ENCODE measurements around the gene ABL2.

ABL2 gene

DNA sequence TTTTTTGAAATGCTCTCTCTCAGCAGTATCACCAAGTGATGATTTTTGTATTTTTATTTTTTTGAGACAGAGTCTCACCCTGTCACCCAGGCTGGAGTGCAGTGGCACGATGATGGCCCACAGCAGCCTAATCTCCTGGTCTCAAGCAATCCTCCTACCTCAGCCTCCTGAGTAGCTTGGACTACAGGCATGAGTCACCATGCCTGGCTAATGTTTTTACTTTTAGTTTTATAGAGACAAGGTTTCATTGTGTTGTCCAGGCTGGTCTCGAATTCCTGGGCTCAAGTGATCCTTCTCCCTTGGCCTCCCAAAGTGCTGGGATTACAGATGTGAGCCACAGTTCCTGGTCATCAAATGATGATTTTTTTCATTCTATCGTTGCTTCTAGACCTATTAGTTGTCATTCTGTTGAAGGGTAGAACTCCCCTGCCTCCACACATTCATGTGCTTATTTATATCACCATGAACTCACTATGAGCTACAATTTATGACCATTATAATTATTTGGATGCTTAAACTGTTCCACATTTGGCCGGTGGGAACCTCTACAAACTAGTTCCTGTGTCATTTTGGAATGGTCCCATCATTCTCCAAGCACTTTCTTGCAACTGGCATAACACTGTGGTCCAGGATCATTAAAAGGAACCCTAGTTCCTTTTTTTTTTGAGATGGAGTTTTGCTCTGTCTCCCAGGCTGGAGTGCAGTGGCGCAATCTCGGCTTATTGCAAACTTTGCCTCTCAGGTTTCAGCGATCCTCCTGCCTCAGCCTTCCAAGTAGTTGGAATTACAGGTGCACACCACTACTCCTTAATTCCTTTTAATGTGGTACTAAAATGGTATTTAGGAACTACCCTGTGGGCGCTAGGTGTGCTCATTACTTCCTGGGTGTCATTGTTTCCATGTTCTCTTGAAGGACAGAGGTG is 167.9 kb downstream of the ABL2 start:
- Mint-ChIP-seq H3K36me3 (ENCODE audit: insufficient read depth) (peaks cover 17% of the 10 kb centered on the region), H3K4me3 (no peak overlapping the region), H3K27me3 (no peaks in the 10 kb centered on the region), H3K4me1 (no peaks in the 10 kb centered on the region), H3K9me3 (no peaks in the 10 kb centered on the region), H3K27ac (ENCODE audit: low read depth) (no peak overlapping the region)
- DNase-seq (ENCODE audit: low spot score in 2 of 2) (no peak), ATAC-seq (replicated peaks; ENCODE audit: extremely low read depth, poor library complexity, severe bottlenecking) (no peak)

DNA sequence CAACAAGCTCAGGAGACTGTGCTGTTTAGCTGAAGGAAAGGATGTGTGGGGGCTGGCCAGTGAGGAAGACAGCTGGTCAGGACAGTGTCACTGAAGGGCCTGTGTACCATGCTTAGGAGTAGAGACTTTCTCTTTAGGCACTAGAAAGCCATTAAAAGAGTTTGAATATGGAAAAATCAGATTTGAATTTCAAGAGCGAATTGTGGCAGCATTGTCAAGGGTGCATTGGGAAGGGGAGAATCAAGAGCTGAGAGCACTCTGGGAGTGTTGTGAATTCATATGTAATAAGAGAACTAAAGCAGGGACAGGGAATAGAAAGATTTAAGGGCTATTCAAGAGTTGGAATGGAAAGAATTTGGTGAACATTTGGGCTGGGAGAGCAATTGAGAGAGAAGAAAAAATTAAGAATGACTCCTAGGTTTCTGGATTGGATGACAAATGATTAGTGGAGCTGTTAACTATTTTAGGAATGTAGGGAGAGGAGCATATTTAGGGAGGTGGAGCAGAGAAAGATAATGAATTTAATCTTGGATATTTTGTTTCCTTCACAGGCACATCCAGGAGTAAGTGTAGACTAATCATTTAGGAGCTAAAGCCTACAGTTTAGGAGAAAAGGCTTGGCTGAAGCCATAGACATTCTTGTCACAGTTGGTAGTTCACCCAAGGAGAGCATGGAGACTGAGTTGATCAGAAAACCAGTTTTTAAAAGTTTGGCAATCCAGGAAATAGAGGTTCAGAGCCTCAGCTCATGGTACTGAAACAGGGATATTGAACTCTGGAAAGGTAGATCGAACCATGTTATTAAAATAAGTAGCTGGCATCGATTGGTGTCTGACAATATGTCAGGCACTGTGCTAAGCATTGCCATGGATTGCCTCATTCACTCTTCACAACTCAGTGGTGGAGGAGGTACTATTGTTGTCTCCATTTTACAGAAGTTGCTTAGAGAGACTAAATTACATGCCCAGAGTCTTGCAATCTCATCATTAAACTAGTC is 170.7 kb downstream of the ABL2 start:
- Mint-ChIP-seq H3K4me1 (no peaks in the 10 kb centered on the region), H3K27ac (ENCODE audit: low read depth) (no peak overlapping the region), H3K9me3 (no peaks in the 10 kb centered on the region), H3K36me3 (ENCODE audit: insufficient read depth) (peaks cover 13% of the 10 kb centered on the region), H3K27me3 (no peaks in the 10 kb centered on the region), H3K4me3 (no peak overlapping the region)
- no peak for DNase-seq (ENCODE audit: low spot score in 2 of 2)
- no peak for ATAC-seq (replicated peaks; ENCODE audit: extremely low read depth, poor library complexity, severe bottlenecking)

DNA sequence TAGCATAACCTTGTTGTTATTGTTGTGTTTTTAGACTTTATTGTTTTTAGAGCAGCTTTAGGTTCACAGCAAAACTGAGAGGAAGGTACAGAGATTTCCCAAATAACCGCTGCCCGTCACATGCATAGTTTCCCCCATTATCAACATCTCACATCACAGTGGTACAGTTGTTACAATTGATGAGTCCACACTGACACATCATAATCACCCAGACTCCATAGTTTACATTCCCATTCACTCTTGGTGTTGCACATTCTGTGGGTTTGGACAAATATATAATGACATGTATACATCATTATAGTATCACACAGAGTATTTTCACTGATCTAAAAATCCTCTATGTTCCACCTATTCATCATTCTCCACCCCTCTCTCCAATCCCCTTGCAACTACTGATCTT is 173.5 kb downstream of the ABL2 start:
- DNase-seq (ENCODE audit: low spot score in 2 of 2) (no peak), ATAC-seq (replicated peaks; ENCODE audit: extremely low read depth, poor library complexity, severe bottlenecking) (no peak)
- no peaks in the 10 kb centered on the region for H3K9me3 Mint-ChIP-seq
- H3K4me1 Mint-ChIP-seq = no peaks in the 10 kb centered on the region
- peaks cover 10% of the 10 kb centered on the region for H3K36me3 Mint-ChIP-seq (ENCODE audit: insufficient read depth)
- no peak overlapping the region for H3K4me3 Mint-ChIP-seq
- H3K27ac Mint-ChIP-seq (ENCODE audit: low read depth) = no peak overlapping the region
- no peaks in the 10 kb centered on the region for H3K27me3 Mint-ChIP-seq

DNA sequence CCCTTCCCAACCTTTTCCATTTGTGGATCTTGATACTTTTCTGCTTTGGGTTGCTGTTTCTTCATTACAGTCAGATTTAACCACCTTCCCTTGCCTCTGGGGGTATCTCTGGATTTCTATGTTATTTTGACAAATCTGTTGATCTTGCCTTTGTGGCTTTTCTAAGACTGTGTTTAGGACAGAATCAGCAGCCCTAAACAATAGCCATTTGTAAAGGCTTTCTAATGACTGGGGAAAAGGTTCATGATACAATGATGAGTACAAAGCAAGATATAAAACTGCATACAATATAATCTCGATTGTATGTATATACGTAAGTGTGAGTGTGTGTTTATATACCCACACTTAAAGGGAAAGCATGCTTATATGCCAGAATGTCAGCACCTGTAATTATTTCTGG is 176.0 kb downstream of the ABL2 start:
- no peaks in the 10 kb centered on the region for H3K4me1 Mint-ChIP-seq
- H3K27ac Mint-ChIP-seq (ENCODE audit: low read depth) = no peak overlapping the region
- no peaks in the 10 kb centered on the region for H3K27me3 Mint-ChIP-seq
- H3K36me3 Mint-ChIP-seq (ENCODE audit: insufficient read depth) = peaks cover 6% of the 10 kb centered on the region
- no peak for DNase-seq (ENCODE audit: low spot score in 2 of 2)
- H3K4me3 Mint-ChIP-seq = no peak overlapping the region
- ATAC-seq (replicated peaks; ENCODE audit: extremely low read depth, poor library complexity, severe bottlenecking) = no peak
- no peaks in the 10 kb centered on the region for H3K9me3 Mint-ChIP-seq

DNA sequence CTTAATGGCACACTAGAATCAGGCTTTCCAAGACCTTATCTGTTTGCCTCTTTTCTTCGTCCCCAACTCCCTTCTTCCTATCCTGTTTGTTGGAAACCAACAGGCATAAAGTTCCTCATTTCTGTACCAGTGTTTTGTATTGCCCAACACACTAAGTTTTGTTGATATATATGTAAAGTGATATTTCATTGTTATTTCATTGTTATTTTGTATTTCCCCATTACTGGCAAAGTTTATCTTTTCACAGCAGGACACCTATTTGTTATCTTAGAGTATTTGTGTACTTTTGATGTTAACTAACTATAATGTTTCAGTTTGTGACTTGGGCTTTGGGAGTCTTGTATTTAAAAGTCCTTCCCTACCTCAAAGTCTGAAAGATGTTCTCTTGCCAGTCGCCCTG is 176.7 kb downstream of the ABL2 start:
- Mint-ChIP-seq H3K9me3 (no peaks in the 10 kb centered on the region), H3K27me3 (no peaks in the 10 kb centered on the region), H3K27ac (ENCODE audit: low read depth) (no peak overlapping the region), H3K4me1 (no peaks in the 10 kb centered on the region), H3K4me3 (no peak overlapping the region), H3K36me3 (ENCODE audit: insufficient read depth) (peaks cover 6% of the 10 kb centered on the region)
- DNase-seq (ENCODE audit: low spot score in 2 of 2) (no peak), ATAC-seq (replicated peaks; ENCODE audit: extremely low read depth, poor library complexity, severe bottlenecking) (no peak)

All from central memory CD8-positive, alpha-beta T cell (primary cell).